HG02852 (cell line): Measurements from ENCODE around the gene LILRB4.
"Not testable (repeated sequence)": the region's sequence is repeated elsewhere in the genome, so short reads cannot be mapped to it uniquely, and the experiment has no call there.

Experiments
- ATAC-seq: cut with Tn5 transposase; IDR thresholded peaks from one replicate; pipeline ENCODE4 v1.9.1; 2021; ENCODE audit warnings: mild to moderate bottlenecking, moderate library complexity; ENCODE audit not compliant: unreplicated experiment

The LILRB4 gene

GRCh38 chr19:54648129-54648528 is 14.7 kb upstream of the LILRB4 start:
- ATAC-seq: no peak

GRCh38 chr19:54650108-54650655 is 12.6 kb upstream of the LILRB4 start:
- ATAC-seq: no peak

- ATAC-seq: no peak
These were observed 9.5 kb upstream of the LILRB4 start for GRCh38 chr19:54653181-54653809.

- ATAC-seq: no peak
These were observed 8.1 kb upstream of the LILRB4 start for GRCh38 chr19:54654447-54655321.

- ATAC-seq: no peak
These were observed 3.5 kb upstream of the LILRB4 start for GRCh38 chr19:54659300-54659699.

- ATAC-seq: no peak
These were observed 2.5 kb upstream of the LILRB4 start for GRCh38 chr19:54660306-54660705.

- ATAC-seq: no peak
These were observed 1.8 kb upstream of the LILRB4 start for GRCh38 chr19:54660964-54661363.

GRCh38 chr19:54661846-54662481 is 821 bp upstream of the LILRB4 start:
- ATAC-seq: no peak

GRCh38 chr19:54665530-54665929 is 2.7 kb downstream of the LILRB4 start:
- ATAC-seq: no peak

GRCh38 chr19:54667217-54667616 is 4.4 kb downstream of the LILRB4 start:
- no peak for ATAC-seq

- no peak for ATAC-seq
These were observed 5.6 kb downstream of the LILRB4 start for GRCh38 chr19:54668353-54668752.

GRCh38 chr19:54670576-54671357 is 8.0 kb downstream of the LILRB4 start:
- no peak for ATAC-seq

- ATAC-seq: no peak
These were observed 10.4 kb downstream of the LILRB4 start for GRCh38 chr19:54673222-54673621.

GRCh38 chr19:54674021-54674617 is 11.3 kb downstream of the LILRB4 start:
- no peak for ATAC-seq

GRCh38 chr19:54676210-54676834 is 13.5 kb downstream of the LILRB4 start:
- ATAC-seq: not testable (repeated sequence)

GRCh38 chr19:54677217-54677616 is 14.4 kb downstream of the LILRB4 start:
- ATAC-seq: no peak

- ATAC-seq: not testable (repeated sequence)
These were observed 18.8 kb downstream of the LILRB4 start for GRCh38 chr19:54681596-54681995.

- ATAC-seq: no peak
These were observed 19.6 kb downstream of the LILRB4 start for GRCh38 chr19:54682306-54682856.

GRCh38 chr19:54684527-54684926 is 21.7 kb downstream of the LILRB4 start:
- ATAC-seq: no peak
